Measurements from ENCODE around the gene TOLLIP.

TOLLIP gene

DNA sequence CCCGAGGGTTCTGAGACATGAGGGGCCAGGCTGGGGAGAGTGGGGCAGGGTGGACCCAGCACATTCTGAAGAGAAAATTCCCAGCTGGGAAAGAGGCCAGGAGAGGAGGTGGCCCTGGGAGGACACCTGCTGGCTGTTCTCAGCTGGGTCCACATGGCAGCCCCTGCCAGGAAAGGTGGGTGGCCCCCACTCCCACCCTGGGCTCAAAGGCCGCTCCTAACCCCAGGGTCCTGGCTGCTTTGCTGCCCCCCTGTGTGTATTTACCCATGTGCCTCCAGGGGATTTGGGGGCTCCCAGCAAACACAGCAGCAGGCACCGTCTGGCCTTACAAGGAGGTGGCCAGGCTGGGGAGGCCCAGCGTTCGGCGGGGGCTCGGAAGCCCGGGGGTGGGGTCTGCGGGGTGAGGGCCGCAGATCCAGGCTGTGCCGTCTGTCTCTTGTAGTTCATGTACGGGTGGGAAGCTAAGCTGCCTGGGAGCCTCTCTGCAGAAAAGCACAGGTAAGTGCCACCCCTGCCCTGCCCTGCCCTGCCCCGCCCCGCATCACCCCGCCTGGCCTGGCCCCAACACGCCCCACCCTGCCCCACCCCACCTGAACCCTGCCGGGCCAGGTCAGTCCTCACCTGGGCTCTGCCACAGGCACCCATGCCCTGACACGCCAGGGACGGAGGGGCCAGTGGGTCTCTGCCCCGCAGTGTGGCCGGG is 75.9 kb downstream of the TOLLIP start:
- no peak for DNase-seq (ENCODE audit: low read depth in 4 of 4, low spot score in 1 of 4)

DNA sequence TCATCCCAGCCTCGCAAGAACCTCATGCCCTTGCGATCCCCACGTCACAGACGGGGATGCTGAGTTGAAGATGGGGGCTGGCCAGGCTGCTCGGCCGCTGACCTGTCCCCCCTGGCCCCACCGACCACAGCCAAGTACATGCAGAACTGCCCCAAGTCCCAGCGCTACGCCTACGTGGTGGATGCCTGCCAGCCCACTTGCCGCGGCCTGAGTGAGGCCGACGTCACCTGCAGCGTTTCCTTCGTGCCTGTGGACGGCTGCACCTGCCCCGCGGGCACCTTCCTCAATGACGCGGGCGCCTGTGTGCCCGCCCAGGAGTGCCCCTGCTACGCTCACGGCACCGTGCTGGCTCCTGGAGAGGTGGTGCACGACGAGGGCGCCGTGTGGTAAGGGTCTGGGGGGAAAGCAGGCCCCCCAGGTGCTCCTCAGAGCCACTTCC is 76.5 kb downstream of the TOLLIP start:
- no peak for DNase-seq (ENCODE audit: low read depth in 4 of 4, low spot score in 1 of 4)

DNA sequence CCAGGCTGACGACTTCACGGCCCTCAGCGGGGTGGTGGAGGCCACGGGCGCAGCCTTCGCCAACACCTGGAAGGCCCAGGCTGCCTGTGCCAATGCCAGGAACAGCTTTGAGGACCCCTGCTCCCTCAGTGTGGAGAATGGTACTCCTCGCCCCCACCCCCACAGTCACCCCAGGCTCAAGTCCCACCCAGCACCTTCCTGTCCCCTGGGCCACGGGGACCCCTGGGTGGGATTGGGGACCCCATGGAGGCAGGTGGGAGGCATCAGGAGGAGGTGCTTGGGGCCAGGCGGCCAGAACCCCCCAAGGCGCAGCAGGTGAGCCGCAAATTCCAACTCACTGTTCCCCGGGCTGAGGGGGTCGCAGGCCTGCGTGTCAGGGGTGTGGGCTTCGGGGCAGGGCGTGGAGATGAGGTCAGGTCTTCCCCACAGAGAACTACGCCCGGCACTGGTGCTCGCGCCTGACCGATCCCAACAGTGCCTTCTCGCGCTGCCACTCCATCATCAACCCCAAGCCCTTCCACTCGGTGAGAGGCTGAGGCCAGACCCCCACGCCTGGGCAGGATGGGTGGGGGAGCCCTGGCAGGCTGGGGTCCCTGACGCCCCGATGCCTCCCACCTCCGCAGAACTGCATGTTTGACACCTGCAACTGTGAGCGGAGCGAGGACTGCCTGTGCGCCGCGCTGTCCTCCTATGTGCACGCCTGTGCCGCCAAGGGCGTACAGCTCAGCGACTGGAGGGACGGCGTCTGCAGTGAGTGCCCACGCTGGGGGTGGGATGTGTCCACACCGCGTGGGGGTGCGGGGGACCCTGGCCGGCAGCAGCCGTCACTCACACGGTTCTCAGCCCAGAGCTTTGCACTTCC is 77.2 kb downstream of the TOLLIP start:
- no peak for DNase-seq (ENCODE audit: low read depth in 4 of 4, low spot score in 1 of 4)

DNA sequence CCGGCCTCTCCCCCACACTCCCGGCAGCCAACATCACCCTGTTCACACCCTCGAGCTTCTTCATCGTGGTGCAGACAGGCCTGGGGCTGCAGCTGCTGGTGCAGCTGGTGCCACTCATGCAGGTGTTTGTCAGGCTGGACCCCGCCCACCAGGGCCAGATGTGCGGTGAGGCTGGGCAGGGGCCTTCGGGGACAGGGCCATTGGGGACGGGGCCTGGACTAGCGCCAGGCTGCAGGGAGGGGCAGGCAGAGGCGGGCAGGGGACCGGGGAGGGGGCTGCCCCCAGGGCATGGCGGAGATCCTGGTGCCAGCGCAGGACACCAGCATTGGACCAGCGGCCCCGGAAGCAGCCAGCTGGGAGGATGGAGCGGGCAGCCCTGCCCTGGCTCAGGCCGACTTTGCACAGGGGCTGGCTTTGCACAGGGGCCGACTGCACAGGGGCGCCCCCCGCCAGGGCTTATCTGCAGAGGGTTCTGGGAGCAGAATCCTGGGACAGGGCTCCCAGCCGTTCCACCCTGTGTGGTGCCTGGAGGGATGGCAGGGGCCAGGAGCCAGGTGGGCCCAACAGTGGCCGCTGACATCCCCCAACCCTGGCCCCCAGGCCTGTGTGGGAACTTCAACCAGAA is 77.9 kb downstream of the TOLLIP start:
- no peak for DNase-seq (ENCODE audit: low read depth in 4 of 4, low spot score in 1 of 4)

DNA sequence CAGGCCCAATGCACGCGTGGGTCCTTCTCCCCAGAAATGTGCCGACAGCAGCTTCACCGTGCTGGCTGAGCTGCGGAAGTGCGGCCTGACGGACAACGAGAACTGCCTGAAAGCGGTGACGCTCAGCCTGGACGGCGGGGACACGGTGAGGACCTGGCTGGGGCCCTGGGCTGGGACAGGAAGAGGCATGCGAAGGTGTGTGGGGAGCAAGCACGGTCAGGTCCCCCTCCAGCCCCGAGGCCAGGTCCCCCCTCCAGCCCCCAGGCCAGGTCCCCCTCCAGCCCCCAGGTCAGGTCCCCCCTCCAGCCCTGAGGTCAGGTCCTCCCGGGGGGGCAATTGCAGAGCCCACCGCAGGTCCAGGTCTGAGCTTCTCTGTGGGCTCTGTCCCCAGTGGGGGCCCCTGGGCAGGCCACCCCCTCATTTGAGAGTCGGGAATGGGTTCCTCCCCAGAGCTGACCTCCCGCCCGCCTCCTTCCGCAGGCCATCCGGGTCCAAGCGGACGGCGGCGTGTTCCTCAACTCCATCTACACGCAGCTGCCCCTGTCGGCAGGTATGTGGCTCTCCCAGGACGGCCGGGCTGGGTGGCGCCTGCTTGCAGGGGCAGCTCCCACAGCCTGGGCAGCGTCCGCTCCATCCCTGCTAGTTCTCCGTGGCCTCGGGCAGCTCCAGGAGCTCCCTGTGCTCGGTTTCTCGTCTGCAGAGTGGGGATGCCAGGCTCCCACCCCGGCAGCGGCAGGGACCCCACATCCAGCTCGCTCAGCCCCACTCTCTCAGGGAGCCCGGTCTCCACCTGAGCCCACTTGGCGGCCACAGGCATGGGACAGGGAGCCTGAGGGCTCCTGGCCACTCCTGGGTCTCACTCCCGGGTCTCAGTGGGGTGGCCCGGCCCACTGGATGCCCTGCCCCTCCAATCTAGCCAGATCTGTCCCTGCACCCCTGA is 78.7 kb downstream of the TOLLIP start:
- DNase-seq (ENCODE audit: low read depth in 4 of 4, low spot score in 1 of 4), result no peak

DNA sequence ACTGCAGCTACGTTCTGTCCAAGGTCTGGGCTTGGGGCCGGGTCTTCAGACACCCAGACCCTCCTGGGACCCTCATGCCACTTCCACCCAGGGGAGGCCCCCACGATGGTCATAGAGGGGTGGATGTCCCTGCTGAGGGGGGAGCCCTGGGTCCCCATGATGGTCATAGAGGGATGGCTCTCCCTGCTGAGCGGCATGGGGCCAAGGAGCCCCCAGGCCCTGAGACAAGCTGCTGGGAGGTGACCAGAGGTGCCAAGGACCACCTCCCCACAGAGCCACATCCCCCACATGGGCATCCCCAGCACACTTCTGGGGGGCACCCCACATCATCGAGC is 79.3 kb downstream of the TOLLIP start:
- DNase-seq (ENCODE audit: low read depth in 4 of 4, low spot score in 1 of 4), result no peak

DNA sequence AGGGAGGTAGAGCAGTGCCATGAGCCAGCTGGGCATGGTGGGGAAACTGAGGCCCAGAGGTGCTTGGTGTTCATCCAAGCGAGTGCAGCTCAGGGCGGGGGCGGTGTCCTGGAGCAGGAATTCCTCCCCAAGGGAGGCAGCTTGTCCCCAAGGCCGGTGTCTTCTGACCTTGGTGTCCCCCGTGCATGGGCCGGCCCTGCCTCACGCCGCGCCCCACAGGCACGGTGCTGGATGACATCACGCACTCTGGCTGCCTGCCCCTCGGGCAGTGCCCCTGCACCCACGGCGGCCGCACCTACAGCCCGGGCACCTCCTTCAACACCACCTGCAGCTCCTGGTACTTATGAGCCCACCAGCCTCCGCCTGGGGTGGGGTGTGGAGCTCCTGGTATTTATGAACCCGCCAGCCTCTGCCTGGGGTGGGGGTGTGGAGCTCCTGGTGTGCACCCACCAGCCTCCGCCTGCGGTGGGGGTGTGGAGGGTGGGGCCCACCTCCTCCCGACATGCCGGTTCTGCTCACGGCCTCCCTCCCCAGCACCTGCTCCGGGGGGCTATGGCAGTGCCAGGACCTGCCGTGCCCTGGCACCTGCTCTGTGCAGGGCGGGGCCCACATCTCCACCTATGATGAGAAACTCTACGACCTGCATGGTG is 79.8 kb downstream of the TOLLIP start:
- DNase-seq (ENCODE audit: low read depth in 4 of 4, low spot score in 1 of 4), result no peak

DNA sequence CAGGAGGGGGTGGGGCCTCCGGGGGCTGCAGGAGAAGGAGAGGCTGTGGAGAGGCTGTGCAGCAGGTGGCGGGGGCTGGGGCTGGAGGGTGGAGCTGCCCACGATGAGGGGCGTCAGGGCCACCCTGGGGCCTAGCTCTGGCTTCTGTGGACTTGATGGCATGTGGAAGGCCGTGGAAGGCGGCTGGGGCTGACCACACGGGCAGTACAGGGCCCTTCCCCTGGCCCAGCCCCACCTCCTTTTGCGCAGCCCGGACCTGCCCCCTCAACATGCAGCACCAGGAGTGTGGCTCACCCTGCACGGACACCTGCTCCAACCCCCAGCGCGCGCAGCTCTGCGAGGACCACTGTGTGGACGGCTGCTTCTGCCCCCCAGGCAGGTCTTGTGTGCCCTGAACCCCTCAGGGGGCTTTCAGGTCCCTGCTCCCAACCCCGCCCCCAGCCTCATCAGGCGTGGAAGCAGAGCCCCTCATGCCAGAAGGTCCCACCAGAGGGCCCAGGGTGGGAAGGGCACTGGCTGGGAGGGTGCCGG is 80.4 kb downstream of the TOLLIP start:
- no peak for DNase-seq (ENCODE audit: low read depth in 4 of 4, low spot score in 1 of 4)

DNA sequence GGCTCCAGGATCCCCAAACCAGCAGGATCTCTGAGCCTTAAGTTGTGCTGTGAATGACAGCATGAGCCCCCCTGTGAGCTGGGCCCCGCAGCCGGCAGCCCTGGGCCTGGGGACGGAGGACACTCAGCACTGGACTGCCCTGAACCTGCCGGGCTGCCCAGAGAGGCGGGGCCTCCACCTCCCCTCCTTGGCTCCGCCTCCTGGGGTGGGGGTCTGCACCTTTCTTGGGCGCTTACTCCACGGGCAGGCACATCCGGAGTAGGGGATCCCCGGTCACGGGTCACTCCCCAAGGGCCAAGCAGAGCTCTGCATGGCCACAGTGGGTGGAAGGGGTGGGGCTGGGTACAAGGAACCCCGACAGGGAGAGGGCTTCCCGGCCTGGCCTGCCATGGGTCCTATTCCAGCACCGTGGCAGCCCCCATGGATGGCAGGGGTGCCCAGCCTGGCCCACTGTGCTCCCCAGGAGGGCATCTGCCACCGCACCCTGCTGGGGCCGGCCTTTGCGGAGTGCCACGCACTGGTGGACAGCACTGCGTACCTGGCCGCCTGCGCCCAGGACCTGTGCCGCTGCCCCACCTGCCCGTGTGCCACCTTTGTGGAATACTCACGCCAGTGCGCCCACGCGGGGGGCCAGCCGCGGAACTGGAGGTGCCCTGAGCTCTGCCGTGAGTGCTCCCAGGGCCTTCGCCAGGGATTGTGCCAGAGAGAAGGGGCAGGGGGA is 81.2 kb downstream of the TOLLIP start:
- DNase-seq (ENCODE audit: low read depth in 4 of 4, low spot score in 1 of 4), result no peak

DNA sequence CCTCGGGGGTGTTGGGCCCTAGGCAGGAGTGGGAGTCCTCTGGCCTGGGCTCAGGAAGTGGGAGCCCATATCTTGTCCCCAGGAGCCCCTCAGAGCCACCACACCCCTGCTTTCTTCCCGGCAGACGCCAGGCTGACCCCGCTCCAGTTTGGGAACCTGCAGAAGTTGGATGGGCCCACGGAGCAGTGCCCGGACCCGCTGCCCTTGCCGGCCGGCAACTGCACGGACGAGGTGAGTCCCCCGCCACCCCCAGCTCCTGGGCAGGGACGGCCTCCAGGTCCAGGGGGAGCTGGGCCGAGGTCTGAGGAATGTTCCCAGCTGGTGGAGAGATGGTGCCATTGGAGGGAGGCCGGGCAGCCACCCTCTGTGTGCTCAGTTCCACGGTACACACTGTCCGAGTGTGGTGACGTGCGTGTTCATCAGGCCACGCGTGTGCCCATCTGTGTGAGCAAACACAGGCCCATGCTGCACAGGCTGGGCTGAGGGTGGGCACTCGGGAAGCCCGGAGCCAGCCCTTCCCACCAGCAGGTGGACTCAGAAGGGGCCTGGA is 81.8 kb downstream of the TOLLIP start:
- no peak for DNase-seq (ENCODE audit: low read depth in 4 of 4, low spot score in 1 of 4)

DNA sequence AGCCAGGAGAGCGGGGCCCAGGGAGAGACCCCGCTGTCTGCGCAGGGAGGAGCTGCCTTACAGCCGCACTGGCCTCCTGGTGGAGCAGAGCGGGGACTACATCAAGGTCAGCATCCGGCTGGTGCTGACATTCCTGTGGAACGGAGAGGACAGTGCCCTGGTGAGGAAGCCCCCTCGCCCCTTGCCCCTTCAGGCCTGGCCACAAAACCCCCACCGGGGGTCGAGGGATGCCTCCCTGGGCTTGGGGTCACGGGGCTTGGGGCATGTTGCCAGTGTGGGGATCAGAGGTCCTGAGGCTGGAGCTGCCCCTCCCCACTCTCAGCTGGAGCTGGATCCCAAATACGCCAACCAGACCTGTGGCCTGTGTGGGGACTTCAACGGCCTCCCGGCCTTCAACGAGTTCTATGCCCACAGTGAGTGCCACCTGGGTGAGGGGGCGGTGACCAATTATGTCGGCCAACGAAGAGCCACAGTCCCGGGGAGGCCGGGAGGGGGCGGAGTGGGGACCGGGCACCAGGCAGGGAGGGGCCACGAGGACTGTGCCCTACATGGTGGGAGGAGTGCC is 82.4 kb downstream of the TOLLIP start:
- no peak for DNase-seq (ENCODE audit: low read depth in 4 of 4, low spot score in 1 of 4)

DNA sequence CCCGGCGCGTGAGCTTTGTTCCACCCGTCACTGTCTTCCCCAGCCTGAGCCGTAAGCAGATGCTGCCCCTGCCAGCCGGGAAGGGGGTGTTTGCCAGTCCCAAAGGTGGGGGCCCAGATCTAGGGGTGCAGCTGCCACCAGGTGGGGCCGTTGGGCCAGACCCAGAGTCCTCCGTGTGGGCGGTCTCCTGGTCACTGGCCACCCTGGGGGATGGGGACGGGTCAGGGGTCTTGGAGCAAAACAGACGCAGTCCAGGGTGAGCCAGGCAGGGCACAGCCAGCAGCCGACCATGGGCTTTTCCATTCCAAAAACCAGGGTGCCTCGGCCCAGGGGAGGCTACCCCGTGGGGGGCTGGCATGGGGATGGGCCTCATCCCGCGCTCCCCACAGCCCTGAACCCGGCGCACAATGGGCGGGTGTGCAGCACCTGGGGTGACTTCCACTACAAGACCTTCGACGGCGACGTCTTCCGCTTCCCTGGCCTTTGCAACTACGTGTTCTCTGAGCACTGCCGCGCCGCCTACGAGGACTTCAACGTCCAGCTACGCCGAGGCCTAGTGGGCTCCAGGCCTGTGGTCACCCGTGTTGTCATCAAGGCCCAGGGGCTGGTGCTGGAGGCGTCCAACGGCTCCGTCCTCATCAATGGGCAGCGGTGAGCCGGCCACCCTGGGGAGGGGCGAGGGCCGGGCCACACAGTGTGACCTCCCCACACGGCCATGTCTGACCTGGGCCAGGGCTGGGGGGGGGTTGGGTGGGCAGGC is 83.0 kb downstream of the TOLLIP start:
- DNase-seq (ENCODE audit: low read depth in 4 of 4, low spot score in 1 of 4), result no peak

DNA sequence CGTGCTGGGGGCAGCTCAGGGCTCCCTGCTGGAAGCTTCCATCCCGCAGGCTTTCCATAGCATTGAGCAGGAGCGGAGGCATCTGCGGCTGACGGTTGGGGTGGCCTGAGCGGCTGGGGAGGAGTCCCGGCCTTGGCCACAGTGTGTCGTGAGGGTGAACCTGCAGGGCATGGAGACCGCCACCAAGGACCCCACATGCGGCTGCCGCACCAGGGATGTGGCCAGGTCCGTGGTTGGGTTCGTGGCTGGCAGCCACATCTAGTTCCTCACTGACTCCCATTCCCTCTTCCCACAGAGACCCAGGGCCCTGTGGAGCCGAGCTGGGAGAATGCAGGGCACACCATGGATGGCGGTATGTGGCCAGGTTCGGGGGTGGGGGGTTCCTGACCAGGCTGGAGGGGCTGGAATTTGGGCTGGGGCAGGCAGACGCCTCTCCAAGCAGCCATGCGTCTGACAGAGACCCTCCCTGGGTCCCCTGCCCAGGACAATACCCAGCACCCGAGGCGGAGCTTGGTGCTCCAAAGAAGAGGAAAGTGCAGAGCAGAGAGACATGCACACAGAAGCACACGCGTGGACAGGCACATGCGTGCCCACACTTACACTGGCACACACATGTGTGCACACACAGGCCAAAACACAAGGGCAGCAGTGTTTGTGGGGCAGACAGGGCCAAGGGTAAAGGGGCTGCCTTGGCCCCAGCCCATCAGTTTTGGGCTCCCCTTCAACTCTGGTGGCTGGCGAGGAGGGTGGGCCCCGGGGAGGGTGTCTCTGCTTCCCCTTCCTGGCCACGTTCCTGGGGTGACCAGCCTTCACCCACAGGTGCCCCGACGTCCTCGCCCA is 83.8 kb downstream of the TOLLIP start:
- DNase-seq (ENCODE audit: low read depth in 4 of 4, low spot score in 1 of 4), result no peak

DNA sequence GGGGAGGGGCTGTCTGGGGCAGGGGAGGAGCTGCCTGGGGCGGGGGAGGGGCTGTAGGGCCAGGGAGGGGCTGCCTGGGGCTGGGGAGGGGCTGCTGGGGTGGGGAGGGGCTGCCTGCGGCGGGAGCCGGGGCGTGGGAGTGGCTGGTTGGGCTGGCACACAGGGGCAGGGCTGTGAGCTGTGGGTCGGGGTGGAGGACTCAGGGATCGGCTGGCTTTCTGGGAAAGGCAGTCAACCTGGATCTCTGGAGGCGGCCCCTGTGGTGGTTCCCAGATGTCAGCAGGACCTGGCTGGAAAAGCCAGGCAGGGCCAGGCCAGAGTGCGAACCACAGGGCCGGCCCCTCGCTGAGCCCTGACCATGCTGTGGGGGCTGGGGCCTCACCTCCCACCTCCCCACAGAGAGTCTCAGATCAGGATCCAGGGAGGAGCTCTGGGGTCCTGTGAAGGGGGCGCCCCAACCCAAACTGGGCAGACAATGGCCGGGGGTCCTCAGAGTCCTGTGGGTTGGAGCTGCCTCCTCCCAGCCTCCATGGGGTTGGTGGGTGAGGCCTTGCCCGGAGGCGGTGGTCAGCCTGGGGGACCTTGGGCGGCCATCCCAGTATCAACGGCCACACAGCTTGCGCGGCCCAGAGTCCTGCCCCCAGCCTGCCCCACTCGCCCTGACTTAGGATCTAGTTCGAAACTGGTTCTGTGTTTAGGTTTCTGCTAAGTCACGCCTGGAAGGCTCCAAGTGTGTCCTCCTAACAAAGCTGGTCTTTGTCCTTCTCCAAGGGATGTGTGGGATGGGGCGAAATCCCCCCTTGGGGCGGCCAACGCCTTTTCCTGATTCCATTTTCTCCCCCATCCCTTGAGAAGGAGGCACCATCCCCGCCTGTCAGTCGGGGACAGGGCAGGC is 84.7 kb downstream of the TOLLIP start:
- no peak for DNase-seq (ENCODE audit: low read depth in 4 of 4, low spot score in 1 of 4)
